ENCODE measurements around the gene CMTM1. TPM values are rescaled to one million over a fixed set of nuclear protein-coding genes. Genes with fewer than 3 reads are reported as not detected.
"Not testable (repeated sequence)": the region's sequence is repeated elsewhere in the genome, so short reads cannot be mapped to it uniquely, and the experiment has no call there.

CMTM1 gene
- total and polyA plus RNA-seq, 2 donors from 2014 or later, result 4.6 TPM; not detected in 1

DNA sequence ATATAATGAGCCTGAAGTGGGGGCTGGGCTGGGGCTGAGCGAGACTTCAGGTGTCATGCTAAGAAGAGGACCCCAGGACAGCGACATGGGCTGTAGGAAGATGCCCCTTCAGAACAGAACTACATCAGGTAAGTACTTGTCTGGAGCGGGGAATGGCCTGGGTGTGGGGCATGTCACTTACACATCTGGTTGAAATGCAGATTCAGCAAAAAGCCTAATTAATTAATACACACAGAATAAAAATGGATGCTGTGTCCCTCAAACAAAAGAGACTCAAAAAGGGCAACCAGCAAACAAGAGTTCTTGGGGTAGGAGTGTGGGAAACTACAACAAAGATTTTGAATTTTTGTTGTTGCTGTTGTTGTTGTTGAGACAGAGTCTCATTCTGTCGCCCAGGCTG lies 24.8 kb downstream of the CMTM1 start:
- FAIRE-seq (no peak), DNase-seq (no peak)
- Histone ChIP-seq H3K9ac (ENCODE audit: low read length in 3 of 3) (no peak overlapping the region), H3K4me3 (ENCODE audit: low read length in 3 of 3) (no peak overlapping the region), H3K27ac (ENCODE audit: low read depth in 2 of 2, low read length in 2 of 2) (no peak overlapping the region), H3K9me3 (ENCODE audit: control insufficient read depth in 2 of 3, insufficient read depth in 1 of 3, low read length in 3 of 3) (no peaks in the 10 kb centered on the region), H3K4me1 (ENCODE audit: control insufficient read depth in 2 of 3, insufficient read depth in 2 of 3, low read depth in 1 of 3, low read length in 3 of 3) (no peaks in the 10 kb centered on the region), H3K36me3 (ENCODE audit: control insufficient read depth in 2 of 3, insufficient read depth in 3 of 3, low read length in 3 of 3) (no peaks in the 10 kb centered on the region), H3K27me3 (ENCODE audit: control insufficient read depth, insufficient read depth, low read length) (no peaks in the 10 kb centered on the region)
- intact Hi-C loops (cut with DNase I), result no loop called here
- no peak for TF ChIP-seq CTCF (IDR thresholded peaks at IDR 0.05; ENCODE audit: borderline replicate concordance, extremely low read depth, insufficient read depth)

GRCh38 chr16:66592241-66592640 lies 26.0 kb downstream of the CMTM1 start:
- no peak for FAIRE-seq
- Histone ChIP-seq H3K36me3 (ENCODE audit: control insufficient read depth in 2 of 3, insufficient read depth in 3 of 3, low read length in 3 of 3) (no peaks in the 10 kb centered on the region), H3K27ac (ENCODE audit: low read depth in 2 of 2, low read length in 2 of 2) (no peak overlapping the region), H3K9ac (ENCODE audit: low read length in 3 of 3) (no peak overlapping the region), H3K27me3 (ENCODE audit: control insufficient read depth, insufficient read depth, low read length) (no peaks in the 10 kb centered on the region), H3K4me1 (ENCODE audit: control insufficient read depth in 2 of 3, insufficient read depth in 2 of 3, low read depth in 1 of 3, low read length in 3 of 3) (no peaks in the 10 kb centered on the region), H3K9me3 (ENCODE audit: control insufficient read depth in 2 of 3, insufficient read depth in 1 of 3, low read length in 3 of 3) (no peaks in the 10 kb centered on the region), H3K4me3 (ENCODE audit: low read length in 3 of 3) (no peak overlapping the region)
- intact Hi-C loops (cut with DNase I), result no loop called here
- no peak for TF ChIP-seq CTCF (IDR thresholded peaks at IDR 0.05; ENCODE audit: borderline replicate concordance, extremely low read depth, insufficient read depth)
- no peak for DNase-seq

- no peak overlapping the region for H3K9ac ChIP-seq (ENCODE audit: low read length in 3 of 3)
- DNase-seq (no peak), FAIRE-seq (no peak)
- H3K36me3 ChIP-seq (ENCODE audit: control insufficient read depth in 2 of 3, insufficient read depth in 3 of 3, low read length in 3 of 3), result no peaks in the 10 kb centered on the region
- no peak for TF ChIP-seq CTCF (IDR thresholded peaks at IDR 0.05; ENCODE audit: borderline replicate concordance, extremely low read depth, insufficient read depth)
- no peaks in the 10 kb centered on the region for H3K27me3 ChIP-seq (ENCODE audit: control insufficient read depth, insufficient read depth, low read length)
- no peak overlapping the region for H3K4me3 ChIP-seq (ENCODE audit: low read length in 3 of 3)
- H3K27ac ChIP-seq (ENCODE audit: low read depth in 2 of 2, low read length in 2 of 2), result no peak overlapping the region
- H3K9me3 ChIP-seq (ENCODE audit: control insufficient read depth in 2 of 3, insufficient read depth in 1 of 3, low read length in 3 of 3), result no peaks in the 10 kb centered on the region
- no peaks in the 10 kb centered on the region for H3K4me1 ChIP-seq (ENCODE audit: control insufficient read depth in 2 of 3, insufficient read depth in 2 of 3, low read depth in 1 of 3, low read length in 3 of 3)
- intact Hi-C loops (cut with DNase I), result no loop called here
Measured at GRCh38 chr16:66592814-66593213, 26.6 kb downstream of the CMTM1 start.

- H3K9me3 ChIP-seq (ENCODE audit: control insufficient read depth in 2 of 3, insufficient read depth in 1 of 3, low read length in 3 of 3), result no peaks in the 10 kb centered on the region
- H3K27ac ChIP-seq (ENCODE audit: low read depth in 2 of 2, low read length in 2 of 2), result no peak overlapping the region
- no peak overlapping the region for H3K4me3 ChIP-seq (ENCODE audit: low read length in 3 of 3)
- H3K4me1 ChIP-seq (ENCODE audit: control insufficient read depth in 2 of 3, insufficient read depth in 2 of 3, low read depth in 1 of 3, low read length in 3 of 3), result no peaks in the 10 kb centered on the region
- TF ChIP-seq CTCF (IDR thresholded peaks at IDR 0.05; ENCODE audit: borderline replicate concordance, extremely low read depth, insufficient read depth), result no peak
- no peaks in the 10 kb centered on the region for H3K36me3 ChIP-seq (ENCODE audit: control insufficient read depth in 2 of 3, insufficient read depth in 3 of 3, low read length in 3 of 3)
- DNase-seq (no peak), FAIRE-seq (no peak)
- H3K27me3 ChIP-seq (ENCODE audit: control insufficient read depth, insufficient read depth, low read length), result no peaks in the 10 kb centered on the region
- intact Hi-C loops (cut with DNase I), result no loop called here
- no peak overlapping the region for H3K9ac ChIP-seq (ENCODE audit: low read length in 3 of 3)
Measured at GRCh38 chr16:66594739-66595138, 28.5 kb downstream of the CMTM1 start.

DNA sequence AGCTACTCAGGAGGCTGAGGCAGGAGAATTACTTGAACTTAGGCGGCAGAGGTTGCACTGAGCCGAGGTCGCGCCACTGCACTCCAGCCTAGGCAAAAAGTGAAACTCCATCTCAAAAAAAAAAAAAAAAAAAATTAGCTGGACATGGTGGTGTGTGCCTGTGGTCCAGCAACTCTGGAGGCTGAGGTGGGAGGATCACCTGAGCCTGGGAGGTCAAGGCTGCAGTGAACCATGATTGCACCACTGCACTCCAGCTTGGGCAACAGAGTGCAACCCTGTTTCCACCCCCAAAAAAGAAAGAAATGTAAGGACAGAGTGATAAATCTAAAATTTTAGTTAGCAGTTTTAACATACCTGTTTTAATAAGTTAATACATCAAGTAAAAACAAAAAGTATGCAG lies 30.3 kb downstream of the CMTM1 start:
- H3K27ac ChIP-seq (ENCODE audit: low read depth in 2 of 2, low read length in 2 of 2); DNase-seq; FAIRE-seq; H3K36me3 ChIP-seq (ENCODE audit: control insufficient read depth in 2 of 3, insufficient read depth in 3 of 3, low read length in 3 of 3); intact Hi-C loops (cut with DNase I); H3K4me3 ChIP-seq (ENCODE audit: low read length in 3 of 3); H3K9me3 ChIP-seq (ENCODE audit: control insufficient read depth in 2 of 3, insufficient read depth in 1 of 3, low read length in 3 of 3); H3K9ac ChIP-seq (ENCODE audit: low read length in 3 of 3); H3K4me1 ChIP-seq (ENCODE audit: control insufficient read depth in 2 of 3, insufficient read depth in 2 of 3, low read depth in 1 of 3, low read length in 3 of 3); H3K27me3 ChIP-seq (ENCODE audit: control insufficient read depth, insufficient read depth, low read length): not testable (repeated sequence)

Data from kidney (tissue), 14 donors.